HG03066 (cell line): Measurements from ENCODE around the gene SMIM12.

ENCODE experiments used
- ATAC-seq: cut with Tn5 transposase; IDR thresholded peaks from one replicate; pipeline ENCODE4 v1.9.1; 2021; ENCODE audit warnings: low read depth; ENCODE audit not compliant: unreplicated experiment

The SMIM12 gene

GRCh38 chr1:34808051-34808810 lies 51.3 kb downstream of the SMIM12 start:
- ATAC-seq, result no peak

DNA sequence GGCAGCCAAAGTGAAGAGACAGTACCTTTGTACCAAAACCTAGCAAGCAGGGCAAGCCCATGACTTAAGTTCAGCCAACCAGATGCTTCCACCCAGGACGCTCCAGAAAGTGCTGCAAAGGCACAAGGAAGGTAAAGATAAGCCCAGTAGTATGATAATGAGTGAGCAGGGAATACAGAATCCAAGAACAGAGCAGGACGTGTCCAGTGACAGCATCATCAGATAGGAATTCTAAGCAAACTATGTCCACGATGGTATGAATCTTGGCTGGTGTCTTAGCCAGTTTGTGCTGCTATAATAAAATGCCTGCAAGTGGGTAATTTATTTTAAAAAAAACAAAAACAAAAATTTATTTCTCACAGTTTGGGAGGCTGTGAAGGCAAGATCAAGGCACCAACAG lies 53.2 kb downstream of the SMIM12 start:
- ATAC-seq, result no peak

GRCh38 chr1:34803770-34804169 lies 55.8 kb downstream of the SMIM12 start:
- ATAC-seq, result no peak
